ENCODE data around the gene MAST1.
"Not testable (repeated sequence)": the region's sequence is repeated elsewhere in the genome, so short reads cannot be mapped to it uniquely, and the experiment has no call there.

Gene MAST1

DNA sequence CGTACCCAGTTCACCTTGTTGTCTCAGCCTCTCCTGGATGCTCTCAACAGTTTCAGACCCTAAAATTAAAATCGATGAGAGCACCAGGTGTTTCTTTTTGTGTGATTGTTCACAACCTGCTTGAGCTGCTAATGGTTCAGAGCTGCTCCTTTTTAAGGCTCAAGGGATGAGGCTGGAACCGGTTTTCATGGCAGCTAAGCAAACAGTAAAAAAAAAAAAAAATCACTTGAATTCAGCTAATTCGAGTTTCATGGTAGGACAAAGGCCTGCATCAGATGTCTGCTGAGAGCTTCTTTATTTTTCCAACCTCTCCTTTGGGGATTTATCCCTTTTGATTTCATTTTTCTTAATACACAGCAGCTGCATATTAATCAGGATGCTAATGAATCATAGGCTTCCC is 74.3 kb downstream of the MAST1 start:
- peak overlapping the region; percentile 31 for H3K9ac ChIP-seq (ENCODE audit: low read depth, low read length)
- H3K9me3 ChIP-seq (ENCODE audit: control insufficient read depth, insufficient read depth, low read length), result no peaks in the 10 kb centered on the region
- H3K36me3 ChIP-seq (ENCODE audit: insufficient read depth, low read length), result no peaks in the 10 kb centered on the region
- peaks cover 18% of the 10 kb centered on the region for H3K4me1 ChIP-seq (ENCODE audit: insufficient read depth, low read length)

DNA sequence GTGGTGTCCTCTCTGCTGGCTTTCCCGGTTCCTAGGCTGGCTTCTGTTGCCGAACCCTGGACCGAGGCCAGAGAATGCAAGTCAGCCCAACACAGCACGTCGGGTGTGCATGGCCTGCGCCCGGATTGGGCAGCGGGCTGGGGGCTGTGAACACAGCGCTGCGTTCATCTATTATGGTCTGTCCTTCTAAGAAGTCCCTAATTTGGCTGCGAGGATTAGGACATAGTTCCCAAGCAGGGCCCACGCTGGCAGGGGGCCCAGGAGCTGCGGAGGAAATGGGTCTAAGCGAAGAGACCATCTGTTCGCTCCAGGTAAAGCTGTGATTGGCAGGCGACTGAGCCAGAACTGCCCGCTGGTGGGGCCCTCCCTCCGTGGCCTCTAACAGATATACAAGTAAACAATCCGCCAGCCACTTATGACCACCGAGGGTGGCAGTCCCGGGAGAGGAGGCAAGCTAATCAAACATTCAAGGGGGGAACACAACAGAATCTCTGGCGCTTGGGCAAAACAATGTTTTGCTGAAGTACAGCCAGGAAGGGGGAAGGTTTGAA is 74.8 kb downstream of the MAST1 start:
- Histone ChIP-seq H3K9me3 (ENCODE audit: control insufficient read depth, insufficient read depth, low read length) (no peaks in the 10 kb centered on the region), H3K36me3 (ENCODE audit: insufficient read depth, low read length) (no peaks in the 10 kb centered on the region), H3K9ac (ENCODE audit: low read depth, low read length) (peak overlapping the region; percentile 31), H3K4me1 (ENCODE audit: insufficient read depth, low read length) (peaks cover 18% of the 10 kb centered on the region)

DNA sequence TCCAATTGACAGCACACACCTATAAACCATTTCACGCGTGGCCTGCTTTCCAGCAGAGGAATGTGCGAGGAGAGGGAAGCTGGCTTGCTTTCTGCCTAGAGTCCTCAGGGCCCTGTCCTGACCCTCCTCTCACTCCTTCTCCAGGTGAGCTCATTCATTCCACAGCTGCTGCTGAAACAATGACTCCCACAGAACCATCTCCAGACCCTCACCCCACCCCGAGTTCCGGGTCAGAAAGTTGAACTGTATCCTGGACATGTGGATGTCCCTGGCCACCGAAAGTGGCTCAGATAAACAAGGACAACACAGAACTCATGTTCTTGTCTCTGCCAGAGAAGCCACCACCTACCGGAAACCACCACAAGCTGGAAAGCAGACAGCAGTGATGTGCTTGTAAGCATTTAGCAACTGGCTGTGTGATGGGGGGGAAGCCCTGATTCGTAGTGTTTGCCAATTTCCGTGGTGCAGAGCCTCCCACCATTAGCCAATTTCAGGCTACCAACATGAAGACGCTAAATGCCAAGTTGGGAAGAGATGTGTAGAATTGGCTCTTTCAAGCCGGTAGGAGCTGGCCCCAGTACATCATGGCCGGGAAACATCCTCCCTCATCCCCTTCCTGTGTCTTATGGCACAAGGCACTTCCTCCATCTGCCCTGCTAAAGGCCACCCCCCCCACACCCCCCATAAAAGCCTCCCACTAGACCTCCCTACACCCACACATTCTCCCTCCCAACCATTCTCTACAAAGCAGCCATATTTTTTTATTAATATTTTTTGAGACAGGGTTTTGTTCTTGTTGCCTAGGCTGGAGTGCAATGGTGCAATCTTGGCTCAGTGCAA is 75.8 kb downstream of the MAST1 start:
- Histone ChIP-seq H3K9me3 (ENCODE audit: control insufficient read depth, insufficient read depth, low read length) (no peaks in the 10 kb centered on the region), H3K36me3 (ENCODE audit: insufficient read depth, low read length) (no peaks in the 10 kb centered on the region), H3K4me1 (ENCODE audit: insufficient read depth, low read length) (peaks cover 18% of the 10 kb centered on the region), H3K9ac (ENCODE audit: low read depth, low read length) (no peak overlapping the region)

DNA sequence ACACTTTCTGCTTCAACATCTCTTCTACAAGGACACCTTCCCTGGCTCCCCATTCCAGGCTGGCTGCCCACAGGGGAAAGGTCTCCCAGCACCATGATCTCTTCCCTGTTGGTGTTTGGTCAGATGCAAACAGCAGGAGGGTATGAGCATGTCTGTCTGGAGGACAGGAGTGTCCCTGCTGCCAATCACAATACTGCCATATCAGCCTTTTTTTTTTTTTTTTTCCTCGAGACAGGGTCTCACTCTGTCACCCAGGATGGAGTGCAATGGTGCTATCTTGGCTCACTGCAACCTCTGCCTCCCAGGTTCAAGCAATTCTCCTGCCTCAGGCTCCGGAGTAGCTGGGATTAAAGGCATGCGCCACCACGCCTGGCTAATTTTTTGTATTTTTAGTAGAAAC is 77.5 kb downstream of the MAST1 start:
- H3K9ac ChIP-seq (ENCODE audit: low read depth, low read length); H3K36me3 ChIP-seq (ENCODE audit: insufficient read depth, low read length); H3K9me3 ChIP-seq (ENCODE audit: control insufficient read depth, insufficient read depth, low read length): not testable (repeated sequence)
- peaks cover 18% of the 10 kb centered on the region for H3K4me1 ChIP-seq (ENCODE audit: insufficient read depth, low read length)

DNA sequence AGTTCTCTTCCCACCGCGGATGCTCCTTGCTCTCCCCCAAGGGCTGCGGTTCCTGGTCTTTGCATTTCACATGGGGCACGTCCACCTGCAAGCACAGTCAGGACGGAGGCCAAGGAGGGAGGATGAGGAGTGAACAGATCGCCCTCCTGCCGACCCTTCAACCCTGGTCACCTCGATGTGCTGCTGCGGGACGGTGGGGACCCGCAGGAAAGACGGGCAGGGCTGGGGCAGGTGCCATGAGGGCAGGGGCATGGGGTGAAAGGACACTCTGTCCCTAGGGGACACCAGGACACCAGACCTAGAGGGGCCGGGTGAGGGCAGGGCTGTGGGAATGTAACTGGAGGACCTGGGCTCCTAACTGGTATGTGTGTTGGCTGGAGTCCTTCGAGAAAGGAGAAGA is 79.9 kb downstream of the MAST1 start:
- peaks cover 8% of the 10 kb centered on the region; the same call in 1 of the 2 replicates for H3K4me1 ChIP-seq (ENCODE audit: insufficient read depth, low read length)
- no peaks in the 10 kb centered on the region for H3K9me3 ChIP-seq (ENCODE audit: control insufficient read depth, insufficient read depth, low read length)
- H3K36me3 ChIP-seq (ENCODE audit: insufficient read depth, low read length), result 0 out of 2 replicates have a peak, but pooled peaks cover 3% of the 10 kb centered on the region
- H3K9ac ChIP-seq (ENCODE audit: low read depth, low read length), result no peak overlapping the region

DNA sequence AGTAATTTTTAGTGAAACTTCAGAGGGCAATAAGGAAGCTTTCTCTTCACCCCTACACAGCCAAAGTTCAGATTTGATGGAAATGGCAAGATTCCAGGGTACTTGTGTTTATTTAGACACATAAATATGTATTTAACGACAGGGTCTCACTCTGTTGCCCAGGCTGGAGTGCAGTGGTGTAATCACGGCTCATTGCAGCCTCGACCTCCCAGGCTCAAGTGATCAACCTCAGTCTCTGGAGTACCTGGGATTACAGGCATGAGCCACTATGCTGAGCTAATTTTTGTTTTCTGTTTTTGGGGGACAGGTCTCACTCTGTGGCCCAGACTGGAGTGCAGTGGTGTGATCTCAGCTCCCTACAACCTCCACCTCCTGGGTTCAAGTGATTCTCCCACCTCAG is 82.7 kb downstream of the MAST1 start:
- Histone ChIP-seq H3K4me1 (ENCODE audit: insufficient read depth, low read length) (no peaks in the 10 kb centered on the region), H3K9ac (ENCODE audit: low read depth, low read length) (no peak overlapping the region), H3K9me3 (ENCODE audit: control insufficient read depth, insufficient read depth, low read length) (no peaks in the 10 kb centered on the region), H3K36me3 (ENCODE audit: insufficient read depth, low read length) (peaks cover 3% of the 10 kb centered on the region; the same call in 1 of the 2 replicates)

DNA sequence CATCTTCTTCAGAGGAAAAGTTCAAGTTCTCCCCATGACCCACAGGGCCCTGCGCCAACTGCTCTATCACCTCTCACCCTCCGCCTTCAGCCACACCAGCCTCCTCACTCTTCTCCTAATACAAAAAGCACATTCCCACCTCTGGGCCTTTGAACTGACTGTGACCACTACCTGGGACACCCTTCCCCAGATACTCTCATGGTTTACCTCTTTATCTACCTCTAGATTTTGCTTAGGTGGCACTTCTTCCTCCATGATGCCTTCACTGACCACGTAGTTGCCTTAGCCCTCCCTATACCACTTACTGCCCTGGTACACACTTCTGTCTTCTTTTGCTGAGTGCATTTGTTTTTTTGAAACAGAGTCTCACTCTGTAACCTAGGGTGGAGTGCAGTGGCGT is 84.6 kb downstream of the MAST1 start:
- no peaks in the 10 kb centered on the region for H3K9me3 ChIP-seq (ENCODE audit: control insufficient read depth, insufficient read depth, low read length)
- peaks cover 8% of the 10 kb centered on the region for H3K36me3 ChIP-seq (ENCODE audit: insufficient read depth, low read length)
- no peaks in the 10 kb centered on the region for H3K4me1 ChIP-seq (ENCODE audit: insufficient read depth, low read length)
- no peak overlapping the region for H3K9ac ChIP-seq (ENCODE audit: low read depth, low read length)

All from ES-I3 (cell line).